ENCODE results near the gene MND1.
"Not testable (repeated sequence)": the region's sequence is repeated elsewhere in the genome, so short reads cannot be mapped to it uniquely, and the experiment has no call there.

MND1 gene

DNA sequence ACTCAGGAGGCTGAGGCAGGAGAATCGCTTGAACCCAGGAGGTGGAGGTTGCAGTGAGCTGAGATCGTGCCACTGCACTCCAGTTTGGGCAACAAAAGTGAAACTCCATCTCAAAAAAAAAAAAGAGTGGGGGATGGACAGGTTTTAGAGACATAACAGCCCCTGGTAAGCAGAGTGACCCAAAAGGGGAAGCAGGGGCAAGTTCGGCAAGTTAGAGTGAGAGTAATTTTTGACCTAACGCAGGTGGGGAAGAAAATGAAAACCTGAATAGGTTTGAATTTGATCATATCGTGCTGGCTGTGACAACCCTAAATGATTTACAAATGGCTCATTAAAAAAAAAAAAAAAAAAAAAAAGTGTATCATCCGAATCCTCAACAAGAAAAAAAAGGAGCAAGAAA, 96.0 kb downstream of the MND1 start:
- DNase-seq (ENCODE audit: low spot score): no peak

DNA sequence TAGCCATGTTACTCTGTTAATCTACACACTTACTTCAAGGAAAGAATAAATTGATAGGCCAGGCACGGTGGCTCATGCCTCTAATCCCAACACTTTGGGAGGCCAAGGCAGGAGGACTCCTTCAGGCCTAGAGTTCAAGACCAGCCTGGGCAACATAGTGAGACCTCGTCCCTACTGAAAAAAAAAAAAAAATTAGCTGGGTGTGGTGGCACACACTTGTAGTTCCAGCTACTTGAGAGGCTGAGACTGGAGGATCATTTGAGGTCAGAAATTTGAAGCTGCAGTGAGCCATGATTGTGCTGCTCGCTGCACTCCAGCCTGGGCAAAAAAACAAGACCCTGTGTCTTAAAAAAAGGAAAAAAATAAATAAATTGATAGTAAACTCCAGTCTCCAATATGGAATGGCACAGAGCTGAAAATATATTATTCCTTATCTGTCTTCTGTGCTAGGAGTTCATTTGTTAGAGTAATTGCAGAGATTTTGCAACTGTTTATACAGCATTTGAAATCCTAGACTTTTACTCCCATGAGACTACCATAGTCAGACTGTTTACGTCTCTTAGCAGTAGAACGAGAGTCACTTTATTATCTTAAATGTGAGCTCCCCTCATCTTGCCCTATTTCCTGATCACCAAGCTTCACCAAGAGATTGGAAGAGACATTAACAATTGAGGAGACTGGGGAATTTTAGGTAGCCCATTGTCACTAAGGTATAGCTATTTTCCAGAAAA, 102.9 kb downstream of the MND1 start:
- no peak for DNase-seq (ENCODE audit: low spot score)

DNA sequence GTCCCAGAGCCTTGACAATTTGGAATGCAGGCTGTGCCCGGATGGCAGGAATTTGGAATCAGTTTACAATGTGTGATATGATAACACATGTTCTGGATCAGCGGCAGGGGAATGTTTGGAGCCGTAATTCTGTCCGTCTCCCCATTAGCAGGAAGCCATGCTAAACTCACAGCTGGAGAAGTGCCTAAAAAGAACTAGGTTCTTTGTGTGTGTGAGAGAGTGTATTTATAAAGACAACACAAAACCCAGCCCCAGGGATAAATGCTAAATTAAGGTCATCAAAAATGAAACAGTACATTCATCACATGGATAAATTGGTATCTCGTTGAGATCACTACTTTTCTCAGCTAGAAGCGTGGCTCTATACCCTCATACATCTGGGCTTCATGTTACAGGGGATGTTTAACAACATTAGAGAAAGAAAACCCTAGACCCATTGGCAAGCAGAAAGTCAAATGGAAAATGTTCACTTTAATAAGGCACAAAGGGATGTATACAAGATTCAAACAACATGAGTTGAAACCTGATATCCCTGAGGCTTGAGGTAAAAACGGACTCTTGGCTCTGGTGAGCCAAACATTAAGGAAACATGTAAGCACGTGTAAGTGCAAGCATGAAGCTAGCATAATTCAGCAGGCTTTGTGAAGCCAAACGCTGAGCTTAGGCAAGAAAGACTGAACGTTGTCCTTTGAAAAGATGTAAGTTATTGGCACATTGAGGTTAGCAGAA, 103.7 kb downstream of the MND1 start:
- no peak for DNase-seq (ENCODE audit: low spot score)

DNA sequence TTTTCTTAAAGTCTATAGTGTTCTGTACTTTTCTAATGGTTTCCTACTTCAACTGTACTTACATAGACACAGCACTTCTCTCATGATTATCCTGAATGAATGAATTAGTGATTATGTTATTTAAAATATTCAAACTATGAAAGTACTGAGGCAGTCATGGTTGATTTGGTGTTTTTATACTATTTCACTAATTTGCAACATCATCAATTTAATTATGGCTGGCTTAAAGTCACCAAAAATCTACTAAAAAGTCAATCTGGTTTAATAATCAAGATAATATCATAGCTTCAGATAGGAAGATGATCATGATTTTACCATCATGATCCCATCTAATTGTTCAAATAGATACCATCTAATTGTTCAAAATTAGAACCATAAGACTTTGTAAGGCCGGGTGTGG, 104.8 kb downstream of the MND1 start:
- DNase-seq (ENCODE audit: low spot score): no peak

DNA sequence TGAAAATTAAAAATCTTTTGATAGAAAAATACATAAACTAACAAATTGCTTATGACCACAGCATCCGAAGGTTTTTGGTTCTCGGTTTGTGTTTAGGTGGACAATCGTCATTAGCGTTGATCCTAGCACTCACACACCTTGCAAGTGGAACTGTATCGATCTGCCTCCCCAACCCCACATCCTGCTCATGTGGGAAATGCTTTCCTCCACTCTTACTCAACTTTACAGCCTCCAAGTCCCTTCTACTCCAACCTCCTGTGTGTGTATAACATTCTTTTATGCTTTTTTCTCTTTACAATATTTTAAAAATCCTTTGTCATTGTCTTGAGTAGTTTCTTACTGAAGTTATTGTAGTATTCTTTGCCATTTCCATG, 106.0 kb downstream of the MND1 start:
- no peak for DNase-seq (ENCODE audit: low spot score)

DNA sequence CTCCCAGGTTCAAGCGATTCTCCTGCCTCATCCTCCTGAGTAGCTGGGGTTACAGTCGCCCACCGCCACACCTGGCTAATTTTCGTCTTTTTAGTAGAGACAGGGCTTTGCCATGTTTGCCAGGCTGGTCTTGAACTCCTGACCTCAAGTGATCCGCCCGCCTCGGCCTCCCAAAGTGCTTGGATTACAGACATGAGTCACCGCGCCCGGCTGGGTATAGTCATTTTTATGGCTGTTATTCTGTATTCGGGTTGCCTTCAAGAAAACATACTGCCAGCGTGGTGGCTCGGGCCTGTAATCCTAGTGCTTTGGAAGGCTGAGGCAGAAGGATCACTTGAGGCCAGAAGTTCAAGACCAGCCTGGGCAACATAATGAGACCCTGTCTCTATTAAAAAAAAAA, 106.7 kb downstream of the MND1 start:
- not testable (repeated sequence) for DNase-seq (ENCODE audit: low spot score)

DNA sequence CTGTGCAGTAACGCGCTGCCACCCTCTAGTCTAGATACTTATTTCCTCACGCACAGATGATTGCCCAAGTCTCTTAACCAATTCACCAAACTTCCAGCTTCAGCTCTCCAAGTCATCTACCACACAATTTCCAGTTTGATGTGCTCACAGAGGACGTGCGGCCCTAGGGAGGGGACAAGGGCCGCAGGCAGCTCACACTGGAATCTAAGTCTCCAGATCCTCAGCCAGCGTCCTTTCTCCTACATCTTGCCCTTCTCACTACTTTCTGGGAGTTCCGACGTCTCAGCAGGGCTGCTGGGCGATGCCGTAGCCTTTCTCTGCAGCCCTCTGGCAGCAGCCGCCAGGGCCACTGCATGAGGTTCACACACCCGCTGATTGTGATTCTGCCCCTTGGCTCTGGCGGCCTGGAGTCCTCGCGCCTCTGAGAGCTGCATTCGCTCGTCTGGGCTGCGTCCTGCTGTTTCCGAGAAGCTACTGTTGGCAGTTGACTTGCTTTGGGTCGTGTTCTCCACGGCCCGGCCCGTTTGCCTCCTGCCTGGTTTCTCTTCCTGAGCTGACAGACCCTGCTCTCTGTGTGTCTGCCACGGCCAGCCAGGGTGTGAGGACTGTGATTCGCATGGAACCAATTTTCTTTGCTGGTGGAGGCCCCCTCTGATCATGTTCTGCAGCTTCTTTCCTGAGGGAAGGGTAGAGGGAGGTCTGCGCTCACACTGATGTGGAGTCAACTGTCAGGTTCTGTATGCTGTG, 107.6 kb downstream of the MND1 start:
- no peak for DNase-seq (ENCODE audit: low spot score)

DNA sequence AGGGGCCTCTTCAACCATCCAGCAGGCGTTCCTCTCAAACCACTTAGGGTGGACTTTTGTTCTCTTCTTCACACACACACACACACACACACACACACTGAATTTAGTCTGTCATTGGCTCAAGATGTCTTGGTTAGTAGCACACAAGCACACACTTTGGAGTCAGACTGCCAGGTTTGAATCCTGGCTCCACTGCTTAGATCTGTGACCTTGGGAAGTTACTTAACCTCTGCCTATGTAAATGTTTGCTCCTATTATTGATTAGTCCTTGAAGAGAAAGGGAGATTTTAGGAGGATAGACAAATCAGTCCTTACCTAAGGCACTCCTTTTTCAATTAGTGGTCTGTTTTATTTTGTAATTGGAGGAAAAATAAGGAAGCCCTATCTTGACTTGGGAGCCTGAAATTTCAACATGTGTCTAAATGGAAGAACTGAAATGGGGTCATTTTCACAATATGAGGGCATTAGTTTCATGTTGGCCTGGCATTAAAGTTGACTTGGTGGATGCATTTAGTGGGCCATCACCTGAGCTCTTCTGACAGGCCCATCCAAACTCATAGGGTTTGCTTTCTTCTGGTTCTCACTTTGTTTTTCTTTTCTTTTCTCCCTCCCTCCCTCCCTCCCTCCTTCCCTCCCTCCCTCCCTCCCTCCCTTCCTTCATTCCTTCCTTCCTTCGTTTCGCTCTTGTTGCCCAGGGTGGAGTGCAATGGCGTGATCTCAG, 108.3 kb downstream of the MND1 start:
- no peak for DNase-seq (ENCODE audit: low spot score)

DNA sequence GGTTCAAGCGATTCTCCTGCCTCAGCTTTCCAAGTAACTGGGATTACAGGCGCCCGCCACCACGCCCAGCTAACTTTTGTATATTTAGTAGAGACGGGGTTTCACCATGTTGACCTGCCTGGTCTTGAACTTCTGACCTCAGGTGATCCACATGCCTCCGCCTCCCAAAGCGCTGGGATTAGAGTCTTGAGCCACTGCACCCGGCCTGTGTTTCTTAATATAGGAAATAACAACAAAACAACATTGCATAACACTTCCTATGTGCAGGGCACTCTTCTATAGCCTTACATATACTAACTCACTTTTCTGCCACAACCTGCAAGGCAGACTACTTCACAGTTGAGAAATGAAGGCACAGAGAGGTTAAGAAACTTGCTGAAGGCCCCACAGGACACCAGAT, 108.9 kb downstream of the MND1 start:
- no peak for DNase-seq (ENCODE audit: low spot score)

DNA sequence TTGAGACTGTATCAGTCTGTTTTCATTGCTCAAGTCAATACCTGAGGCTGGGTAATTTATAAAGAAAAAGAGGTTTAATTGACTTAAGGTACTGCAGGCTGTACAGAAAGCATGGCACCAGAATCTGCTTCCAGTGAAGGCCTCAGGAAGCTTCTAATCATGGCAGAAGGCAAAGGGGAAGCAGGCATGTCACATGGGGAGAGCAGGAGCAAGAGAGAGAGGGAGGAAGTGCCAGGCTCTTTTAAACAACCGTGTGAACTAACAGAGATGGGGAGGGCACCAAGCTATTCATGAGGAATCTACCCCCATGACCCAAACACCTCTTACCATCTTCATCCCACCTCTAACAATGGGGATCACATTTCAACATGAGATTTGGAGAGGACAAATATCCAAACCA, 114.5 kb downstream of the MND1 start:
- DNase-seq (ENCODE audit: low spot score): no peak

DNA sequence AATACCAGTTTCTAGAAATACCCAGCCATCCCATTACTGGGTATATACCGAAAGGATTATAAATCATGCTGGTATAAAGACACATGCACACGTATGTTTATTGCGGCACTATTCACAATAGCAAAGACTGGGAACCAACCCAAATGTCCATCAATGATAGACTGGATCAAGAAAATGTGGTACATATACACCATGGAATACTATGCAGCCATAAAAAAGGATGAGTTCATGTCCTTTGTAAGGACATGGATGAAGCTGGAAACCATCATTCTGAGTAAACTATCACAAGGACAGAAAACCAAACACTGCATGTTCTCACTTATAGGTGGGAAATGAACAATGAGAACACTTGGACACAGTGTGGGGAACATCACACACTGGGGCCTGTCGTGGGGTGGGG, 117.1 kb downstream of the MND1 start:
- not testable (repeated sequence) for DNase-seq (ENCODE audit: low spot score)

DNA sequence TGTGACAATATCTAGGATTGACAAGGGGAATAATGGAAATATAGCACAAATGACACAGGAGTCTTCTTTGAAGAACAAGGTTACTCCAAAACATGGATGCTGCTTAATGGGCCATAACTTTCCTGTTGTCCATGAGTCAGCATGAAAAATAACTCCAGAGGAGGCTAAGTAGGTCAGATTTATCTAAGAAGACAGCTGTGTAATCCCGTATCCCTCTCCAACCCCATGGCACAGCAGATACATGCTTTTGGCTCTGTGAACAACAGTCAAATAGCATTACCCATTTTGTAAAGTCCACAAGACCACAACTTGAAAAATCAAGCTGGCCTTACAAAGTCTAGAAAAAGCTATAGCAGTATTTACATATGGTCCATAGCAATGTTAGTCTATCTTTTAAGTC, 119.6 kb downstream of the MND1 start:
- no peak for DNase-seq (ENCODE audit: low spot score)

Measured in D341Med (cell line).